SK-N-SH (cell line): ENCODE measurements around the gene ZNF22.

ENCODE experiments used
- CTCF ChIP-seq: fragments of 200-600 bp; sonication (generic); IDR thresholded peaks from 2 replicates; pipeline ENCODE4 v1.6.1; 2017; ENCODE audit warnings: antibody characterized with exemption, mild to moderate bottlenecking, moderate library complexity
- RAD21 ChIP-seq: IDR thresholded peaks from 2 replicates; pipeline ENCODE4 v1.6.1; 2012; ENCODE audit warnings: mild to moderate bottlenecking, low read length
- RXRA ChIP-seq: IDR thresholded peaks from 2 replicates; pipeline ENCODE4 v1.4.0; 2012; ENCODE audit warnings: low read depth, mild to moderate bottlenecking, borderline replicate concordance
- SIN3A ChIP-seq: IDR thresholded peaks from 2 replicates; pipeline ENCODE4 v1.6.1; 2012; ENCODE audit warnings: low read depth, mild to moderate bottlenecking, low read length, moderate library complexity, borderline replicate concordance
- SMC3 ChIP-seq: IDR thresholded peaks from 2 replicates; pipeline ENCODE4 v1.6.1; 2012; ENCODE audit warnings: low read depth, low read length, improper control_type of control experiment
- USF2 ChIP-seq: fragments of 150-350 bp; IDR thresholded peaks from 2 replicates; pipeline ENCODE4 v1.6.1; 2017; ENCODE audit warnings: antibody characterized with exemption, low read length, low read depth, borderline replicate concordance

- TF ChIP-seq SMC3 (no peak), USF2 (no peak), CTCF (no peak), RXRA (no peak), RAD21 (no peak), SIN3A (no peak)
These were observed 16.8 kb upstream of the ZNF22 start for GRCh38 chr10:44983895-44984278.
